GM21576 (cell line): ENCODE measurements around the gene PRICKLE3.

Source experiments
- ATAC-seq: cut with Tn5 transposase; IDR thresholded peaks from one replicate; pipeline ENCODE4 v1.9.1; 2021; ENCODE audit warnings: mild to moderate bottlenecking, moderate library complexity; ENCODE audit not compliant: unreplicated experiment

Gene PRICKLE3, protein sequence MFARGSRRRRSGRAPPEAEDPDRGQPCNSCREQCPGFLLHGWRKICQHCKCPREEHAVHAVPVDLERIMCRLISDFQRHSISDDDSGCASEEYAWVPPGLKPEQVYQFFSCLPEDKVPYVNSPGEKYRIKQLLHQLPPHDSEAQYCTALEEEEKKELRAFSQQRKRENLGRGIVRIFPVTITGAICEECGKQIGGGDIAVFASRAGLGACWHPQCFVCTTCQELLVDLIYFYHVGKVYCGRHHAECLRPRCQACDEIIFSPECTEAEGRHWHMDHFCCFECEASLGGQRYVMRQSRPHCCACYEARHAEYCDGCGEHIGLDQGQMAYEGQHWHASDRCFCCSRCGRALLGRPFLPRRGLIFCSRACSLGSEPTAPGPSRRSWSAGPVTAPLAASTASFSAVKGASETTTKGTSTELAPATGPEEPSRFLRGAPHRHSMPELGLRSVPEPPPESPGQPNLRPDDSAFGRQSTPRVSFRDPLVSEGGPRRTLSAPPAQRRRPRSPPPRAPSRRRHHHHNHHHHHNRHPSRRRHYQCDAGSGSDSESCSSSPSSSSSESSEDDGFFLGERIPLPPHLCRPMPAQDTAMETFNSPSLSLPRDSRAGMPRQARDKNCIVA

GRCh38 chrX:49186125-49187027 lies at the start of gene PRICKLE3:
Gene PRICKLE3, minus strand, starts transcription at chrX:49186373. Its CDS starts 76 bp downstream, at chrX:49186297.
- no peak for ATAC-seq

GRCh38 chrX:49233887-49234555 lies 47.8 kb upstream of the PRICKLE3 start:
- ATAC-seq, result no peak

- ATAC-seq, result no peak
These were observed 47.0 kb upstream of the PRICKLE3 start, which contains the start of gene CACNA1F for GRCh38 chrX:49233176-49233575. Gene CACNA1F, minus strand, starts transcription at chrX:49233340. Its CDS starts 31 bp downstream, at chrX:49233309.

GRCh38 chrX:49232525-49232924 lies 46.4 kb upstream of the PRICKLE3 start:
- ATAC-seq, result no peak

DNA sequence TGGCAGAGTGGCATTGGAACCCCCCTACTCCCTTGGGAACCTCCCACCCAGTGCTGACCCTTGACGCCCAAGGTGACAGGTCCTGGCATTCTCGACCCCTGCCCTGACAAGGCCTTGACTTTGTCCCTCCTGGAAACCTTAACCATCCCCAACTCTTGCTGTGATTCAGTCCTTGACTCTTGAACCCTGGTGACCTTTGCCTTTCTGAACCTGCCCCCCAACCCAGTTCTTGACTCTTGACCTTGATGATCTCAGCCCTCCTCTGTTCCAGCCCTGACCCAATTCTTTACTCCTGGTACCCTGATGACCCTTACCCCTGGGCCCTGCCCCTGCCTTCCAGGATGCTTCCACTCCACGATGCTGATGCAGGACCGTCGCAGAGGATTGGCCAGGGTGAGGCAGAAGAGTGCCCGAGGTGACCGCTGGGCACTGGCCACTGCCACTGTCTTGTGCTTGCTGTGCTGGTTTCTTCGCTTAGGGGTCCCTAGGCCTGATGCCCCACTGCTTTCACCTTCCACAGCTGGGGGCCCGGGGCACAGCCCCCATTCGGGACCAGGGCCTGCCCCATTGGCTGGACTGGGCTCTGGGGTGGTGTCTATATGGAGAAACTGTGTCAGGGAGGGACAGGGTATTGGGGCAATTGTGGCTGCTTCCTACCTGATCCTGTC lies 45.3 kb upstream of the PRICKLE3 start:
- ATAC-seq, result no peak

DNA sequence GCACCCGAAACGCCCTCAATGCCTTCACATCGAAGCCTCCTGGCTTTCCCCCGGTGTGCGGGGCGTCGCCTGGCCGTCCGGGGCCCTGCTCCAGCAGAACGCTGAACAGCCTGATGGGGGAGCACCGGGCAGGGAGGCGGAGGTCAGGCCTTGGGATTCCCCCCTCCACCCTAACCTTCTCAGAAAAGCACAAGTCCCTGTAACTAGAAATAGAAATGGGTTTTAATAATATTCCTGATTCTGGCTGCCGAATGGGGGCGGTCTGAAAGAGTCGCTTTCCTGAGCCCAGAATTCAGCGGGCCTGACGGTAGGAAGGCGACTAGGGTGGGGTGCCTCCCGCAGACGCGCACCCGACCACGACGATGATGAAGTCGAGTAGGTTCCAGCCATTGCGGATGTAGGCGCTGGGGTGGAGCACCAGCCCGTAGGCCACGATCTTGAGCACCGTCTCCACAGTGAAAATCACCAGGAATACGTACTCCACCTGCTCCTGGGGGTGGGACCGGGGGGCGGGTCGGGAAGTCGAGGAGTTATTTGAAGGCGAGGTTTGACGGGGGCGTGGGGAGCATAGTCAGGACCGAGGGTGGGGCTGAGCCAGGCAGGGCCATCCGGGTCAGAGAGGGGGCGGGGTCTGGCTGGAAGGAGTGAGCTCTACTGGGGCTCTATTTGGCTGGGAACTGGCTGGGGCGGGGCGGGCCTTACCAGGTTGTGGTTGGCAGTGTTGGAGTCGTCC lies 44.5 kb upstream of the PRICKLE3 start:
- ATAC-seq, result peak; percentile 55

DNA sequence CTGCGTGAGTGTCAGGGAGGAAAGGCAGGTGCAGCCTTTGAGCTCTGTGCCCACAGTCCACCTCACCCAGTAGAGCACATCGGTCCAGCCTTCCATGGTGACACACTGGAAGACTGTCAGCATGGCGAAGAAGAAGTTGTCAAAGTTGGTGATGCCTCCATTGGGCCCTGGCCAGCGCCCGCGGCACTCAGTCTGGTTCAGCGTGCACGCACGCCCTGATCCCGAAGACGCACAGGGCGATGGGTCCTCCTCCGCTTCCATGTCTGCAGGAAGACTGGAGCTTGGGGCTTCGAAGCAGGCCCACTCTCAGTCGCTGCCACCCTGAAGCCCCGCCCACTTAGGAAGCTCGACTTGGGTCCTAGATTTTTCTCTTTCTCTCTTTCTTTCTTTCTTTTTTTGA lies 42.0 kb upstream of the PRICKLE3 start:
- no peak for ATAC-seq

DNA sequence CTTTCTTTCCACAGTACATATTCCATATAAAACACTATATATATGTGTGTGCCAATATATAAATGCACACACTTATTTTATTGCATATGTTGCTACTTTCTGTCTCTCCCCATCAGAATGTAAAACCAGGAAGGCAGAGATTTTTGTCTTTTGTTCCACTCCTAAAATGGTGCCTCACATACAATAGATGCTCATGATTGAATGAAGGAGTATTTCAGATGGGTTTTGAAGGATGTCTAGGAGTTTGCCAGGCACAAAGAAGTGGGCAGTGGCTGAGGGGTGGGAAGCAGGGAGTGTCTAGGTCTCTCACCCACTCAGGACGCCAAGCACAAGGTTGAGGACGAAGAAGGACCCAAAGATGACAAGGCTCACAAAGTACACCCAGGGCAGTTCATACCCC lies 41.6 kb upstream of the PRICKLE3 start:
- ATAC-seq, result no peak

DNA sequence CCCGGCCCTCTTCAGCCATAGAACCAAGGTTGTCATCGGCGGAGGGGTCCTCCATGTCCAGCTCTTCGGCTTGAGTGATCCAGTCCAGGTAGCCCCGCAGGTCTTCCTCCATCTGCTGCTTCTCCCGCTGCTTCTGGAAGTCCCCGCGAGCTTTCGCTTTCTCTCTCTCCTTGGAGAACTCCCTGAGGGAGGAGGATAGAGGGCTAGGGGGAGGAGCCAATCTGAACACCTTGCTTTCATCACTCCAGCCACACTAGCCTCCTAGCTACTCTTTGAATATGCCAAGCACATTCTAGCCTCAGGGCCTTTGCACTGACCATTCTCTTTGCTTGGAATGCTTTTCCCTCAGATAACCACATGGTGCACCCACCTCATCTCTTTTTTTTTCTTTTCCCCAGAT lies 40.8 kb upstream of the PRICKLE3 start:
- ATAC-seq, result no peak

DNA sequence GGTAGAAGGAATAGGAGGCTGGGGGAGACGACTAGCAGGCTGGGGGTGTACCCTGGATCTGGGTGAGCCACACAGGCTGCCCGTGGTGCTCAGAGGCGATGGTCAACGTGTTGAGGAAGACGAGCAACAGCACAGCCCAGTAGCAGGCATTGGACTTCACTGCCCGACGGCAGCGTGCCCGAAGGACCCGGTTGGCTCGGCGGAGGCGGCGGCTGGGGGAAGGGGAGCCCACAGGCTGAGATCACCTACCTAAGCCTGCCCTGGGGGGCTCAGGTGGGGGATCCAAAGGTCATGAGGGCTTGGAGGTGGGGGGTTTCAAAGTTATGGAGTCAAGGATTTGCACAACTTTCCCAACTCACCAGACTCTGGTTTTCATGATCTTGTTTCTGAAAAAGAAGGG lies 39.7 kb upstream of the PRICKLE3 start:
- ATAC-seq, result no peak

GRCh38 chrX:49221868-49222267 lies 35.7 kb upstream of the PRICKLE3 start:
- ATAC-seq, result no peak

- no peak for ATAC-seq
These were observed 33.9 kb upstream of the PRICKLE3 start for GRCh38 chrX:49220100-49220499.

- no peak for ATAC-seq
These were observed 28.9 kb upstream of the PRICKLE3 start for GRCh38 chrX:49214996-49215526.

- no peak for ATAC-seq
These were observed 28.2 kb upstream of the PRICKLE3 start for GRCh38 chrX:49214416-49214815.

DNA sequence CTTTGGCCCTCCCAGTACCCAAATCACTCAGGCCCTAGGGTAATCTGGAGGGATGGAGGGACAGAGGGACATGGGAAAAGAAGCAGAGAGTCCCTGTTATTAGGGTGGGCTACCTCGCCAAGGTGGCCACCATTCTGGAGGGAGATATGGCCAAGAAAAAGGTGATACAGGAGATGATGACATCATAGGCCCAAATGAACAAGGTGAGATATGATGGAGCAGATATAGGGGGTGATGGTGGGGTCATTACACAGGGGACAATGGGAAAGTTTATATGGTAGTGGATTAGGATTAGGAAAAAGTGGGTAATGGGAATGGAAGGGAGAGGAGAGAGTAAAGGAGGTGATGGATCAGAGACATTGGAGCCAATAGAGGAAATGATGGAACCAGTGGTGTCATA lies 26.7 kb upstream of the PRICKLE3 start:
- no peak for ATAC-seq

- no peak for ATAC-seq
These were observed 26.0 kb upstream of the PRICKLE3 start for GRCh38 chrX:49212209-49212608.

- ATAC-seq, result no peak
These were observed 24.9 kb upstream of the PRICKLE3 start for GRCh38 chrX:49211074-49211473.

GRCh38 chrX:49210406-49210805 lies 24.2 kb upstream of the PRICKLE3 start:
- no peak for ATAC-seq
